OCI-LY3 (cell line): ENCODE results near the gene INS.

Source experiments
- H2AFZ ChIP-seq: fragments of 200-600, 300-600 bp; shearing (Covaris generic); 2 replicates; pipeline ENCODE4 v1.6.0; 2014; ENCODE audit warnings: antibody characterized with exemption, low read depth, low read length
- H3K27ac ChIP-seq: fragments of 200-600, 300-600 bp; sonication (generic); 2 replicates; pipeline ENCODE4 v1.5.1; 2014; ENCODE audit warnings: mild to moderate bottlenecking, low read length, moderate library complexity, mixed read lengths
- H3K27me3 ChIP-seq: fragments of 200-600, 300-600 bp; sonication (generic); 2 replicates; pipeline ENCODE4 v1.6.1; 2014; ENCODE audit warnings: low read depth, low read length, mixed read lengths
- H3K36me3 ChIP-seq: fragments of 200-600, 300-600 bp; sonication (generic); replicated peaks from 2 replicates; pipeline ENCODE3; 2014; ENCODE audit warnings: low read depth, low read length, mixed read lengths
- H3K4me1 ChIP-seq: fragments of 300-600, 200-600 bp; sonication (generic); 2 replicates; pipeline ENCODE4 v1.6.1; 2014; ENCODE audit warnings: low read length, mixed read lengths
- H3K4me2 ChIP-seq: fragments of 200-600, 300-600 bp; sonication (generic); 2 replicates; pipeline ENCODE4 v1.6.1; 2014; ENCODE audit warnings: low read length, mixed read lengths
- H3K4me3 ChIP-seq: fragments of 300-600, 200-600 bp; sonication (generic); 2 replicates; pipeline ENCODE4 v1.5.1; 2014; ENCODE audit warnings: antibody characterized with exemption, mild to moderate bottlenecking, low read length, moderate library complexity
- H3K79me2 ChIP-seq: fragments of 300-600, 200-600 bp; shearing (Covaris generic); 2 replicates; pipeline ENCODE4 v1.6.1; 2014; ENCODE audit warnings: mild to moderate bottlenecking, low read length, mixed read lengths
- H3K9ac ChIP-seq: fragments of 300-600, 200-600 bp; shearing (Covaris generic); 2 replicates; pipeline ENCODE4 v1.6.0; 2014; ENCODE audit warnings: mild to moderate bottlenecking, low read length, moderate library complexity
- H3K9me3 ChIP-seq: fragments of 200-600, 300-600 bp; shearing (Covaris generic); 2 replicates; pipeline ENCODE4 v1.6.1; 2014; ENCODE audit warnings: low read length, mixed read lengths; ENCODE audit not compliant: insufficient read depth
- H4K20me1 ChIP-seq: fragments of 200-600, 300-600 bp; sonication (generic); 2 replicates; pipeline ENCODE4 v1.6.1; 2016; ENCODE audit warnings: low read length, mixed read lengths; ENCODE audit not compliant: insufficient read depth
- EZH2phosphoT487 ChIP-seq: fragments of 200-600 bp; shearing (Covaris generic); IDR thresholded peaks from 2 replicates; pipeline ENCODE4 v1.6.1; 2018; ENCODE audit warnings: antibody characterized with exemption, mixed run types, low read depth
- TF ChIP-seq, protein P1 (sequence below): fragments of 200-600, 300-600 bp; sonication (generic); IDR thresholded peaks from 2 replicates; pipeline ENCODE4 v1.5.1; 2014; ENCODE audit warnings: antibody characterized with exemption, low read length, low read depth

INS gene

DNA sequence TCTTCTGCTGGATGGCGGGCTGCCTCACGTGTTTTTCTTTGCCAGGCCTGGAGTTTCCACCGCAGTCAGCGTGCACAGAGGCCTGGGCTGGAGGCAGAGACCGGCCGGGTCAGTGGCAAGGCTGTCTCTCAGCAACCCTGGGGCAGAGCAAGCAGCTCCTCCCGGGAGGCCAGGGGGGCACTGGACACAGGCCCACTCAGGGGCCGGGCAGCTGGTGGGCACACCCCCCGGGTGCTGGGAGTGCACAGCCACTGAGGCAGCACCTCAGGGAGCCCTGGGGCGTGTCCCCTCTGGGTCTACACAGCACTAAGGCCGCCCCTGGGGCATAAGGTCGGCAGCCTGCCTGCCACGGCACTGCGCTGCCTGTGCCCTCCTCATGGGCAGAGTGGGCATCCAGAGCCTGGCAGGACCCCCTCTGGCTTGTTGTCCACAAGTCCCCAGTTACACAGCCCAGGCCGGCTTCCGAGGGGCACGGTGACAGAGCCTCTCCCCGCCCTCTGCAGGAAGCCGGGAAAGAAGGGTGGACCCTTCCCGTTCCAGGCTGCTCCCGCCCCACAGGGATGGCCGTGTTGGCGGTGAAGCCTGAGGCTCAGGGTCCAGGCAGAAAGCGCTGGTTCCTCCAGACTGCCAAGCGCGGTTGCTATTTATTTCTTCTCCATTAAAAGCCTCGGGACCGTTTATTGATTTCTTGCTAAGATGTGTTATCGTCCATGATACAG, 29.1 kb upstream of the INS start:
- no peak for TF ChIP-seq EZH2phosphoT487
- TF ChIP-seq, protein P1, sequence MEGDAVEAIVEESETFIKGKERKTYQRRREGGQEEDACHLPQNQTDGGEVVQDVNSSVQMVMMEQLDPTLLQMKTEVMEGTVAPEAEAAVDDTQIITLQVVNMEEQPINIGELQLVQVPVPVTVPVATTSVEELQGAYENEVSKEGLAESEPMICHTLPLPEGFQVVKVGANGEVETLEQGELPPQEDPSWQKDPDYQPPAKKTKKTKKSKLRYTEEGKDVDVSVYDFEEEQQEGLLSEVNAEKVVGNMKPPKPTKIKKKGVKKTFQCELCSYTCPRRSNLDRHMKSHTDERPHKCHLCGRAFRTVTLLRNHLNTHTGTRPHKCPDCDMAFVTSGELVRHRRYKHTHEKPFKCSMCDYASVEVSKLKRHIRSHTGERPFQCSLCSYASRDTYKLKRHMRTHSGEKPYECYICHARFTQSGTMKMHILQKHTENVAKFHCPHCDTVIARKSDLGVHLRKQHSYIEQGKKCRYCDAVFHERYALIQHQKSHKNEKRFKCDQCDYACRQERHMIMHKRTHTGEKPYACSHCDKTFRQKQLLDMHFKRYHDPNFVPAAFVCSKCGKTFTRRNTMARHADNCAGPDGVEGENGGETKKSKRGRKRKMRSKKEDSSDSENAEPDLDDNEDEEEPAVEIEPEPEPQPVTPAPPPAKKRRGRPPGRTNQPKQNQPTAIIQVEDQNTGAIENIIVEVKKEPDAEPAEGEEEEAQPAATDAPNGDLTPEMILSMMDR: no peak
- Histone ChIP-seq H3K9me3 (no peaks in the 10 kb centered on the region), H3K9ac (no peak overlapping the region), H3K4me2 (no peak overlapping the region), H2AFZ (no peak overlapping the region), H4K20me1 (no peaks in the 10 kb centered on the region), H3K4me3 (no peak overlapping the region), H3K36me3 (no peaks in the 10 kb centered on the region), H3K4me1 (no peaks in the 10 kb centered on the region), H3K27ac (no peak overlapping the region), H3K27me3 (no peaks in the 10 kb centered on the region), H3K79me2 (no peaks in the 10 kb centered on the region)

DNA sequence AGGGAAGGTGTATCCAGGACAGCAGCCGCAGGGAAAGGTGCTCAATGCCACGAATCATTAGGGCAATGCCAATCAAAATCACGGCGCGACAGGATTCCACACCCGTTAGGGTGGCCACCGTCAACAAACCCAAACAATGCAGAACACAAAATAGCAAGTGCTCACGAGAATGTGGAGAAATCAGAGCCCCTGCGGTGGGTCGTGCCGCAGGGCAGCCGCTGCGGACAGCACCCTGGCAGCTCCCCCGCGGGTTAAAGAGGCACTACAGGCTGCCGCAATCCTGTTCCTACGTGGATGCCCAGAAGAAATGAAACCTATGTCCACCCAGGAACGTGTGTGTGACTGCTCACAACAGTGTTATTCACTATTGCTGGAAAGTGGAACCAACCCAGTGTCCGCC, 27.7 kb upstream of the INS start:
- Histone ChIP-seq H3K79me2 (no peaks in the 10 kb centered on the region), H3K4me1 (no peaks in the 10 kb centered on the region), H3K36me3 (no peaks in the 10 kb centered on the region), H4K20me1 (no peaks in the 10 kb centered on the region), H3K27ac (no peak overlapping the region), H3K4me2 (no peak overlapping the region), H3K27me3 (no peaks in the 10 kb centered on the region), H3K9ac (no peak overlapping the region), H3K9me3 (no peaks in the 10 kb centered on the region), H2AFZ (no peak overlapping the region), H3K4me3 (no peak overlapping the region)
- no peak for TF ChIP-seq EZH2phosphoT487
- TF ChIP-seq, protein P1: no peak

DNA sequence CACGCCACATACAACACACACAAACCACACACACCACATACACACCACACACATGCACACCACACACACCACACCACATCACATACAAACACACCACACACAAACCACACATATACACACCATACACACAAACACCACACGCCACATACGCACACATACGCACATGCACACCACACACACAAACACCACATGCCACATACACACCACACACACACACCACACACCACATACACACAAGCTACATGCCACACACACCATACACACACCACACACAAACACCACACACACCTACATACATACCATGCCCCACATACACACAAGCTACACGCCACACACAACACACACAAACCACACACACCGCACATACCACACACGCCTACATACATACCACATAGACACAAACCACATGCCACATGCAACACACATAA, 26.3 kb upstream of the INS start:
- Histone ChIP-seq H3K36me3 (no peaks in the 10 kb centered on the region), H3K79me2 (no peaks in the 10 kb centered on the region), H3K9me3 (no peaks in the 10 kb centered on the region), H3K4me2 (no peak overlapping the region), H3K9ac (no peak overlapping the region), H2AFZ (no peak overlapping the region), H4K20me1 (no peaks in the 10 kb centered on the region), H3K4me3 (no peak overlapping the region), H3K27ac (no peak overlapping the region), H3K27me3 (no peaks in the 10 kb centered on the region), H3K4me1 (no peaks in the 10 kb centered on the region)
- TF ChIP-seq, protein P1: no peak
- no peak for TF ChIP-seq EZH2phosphoT487

DNA sequence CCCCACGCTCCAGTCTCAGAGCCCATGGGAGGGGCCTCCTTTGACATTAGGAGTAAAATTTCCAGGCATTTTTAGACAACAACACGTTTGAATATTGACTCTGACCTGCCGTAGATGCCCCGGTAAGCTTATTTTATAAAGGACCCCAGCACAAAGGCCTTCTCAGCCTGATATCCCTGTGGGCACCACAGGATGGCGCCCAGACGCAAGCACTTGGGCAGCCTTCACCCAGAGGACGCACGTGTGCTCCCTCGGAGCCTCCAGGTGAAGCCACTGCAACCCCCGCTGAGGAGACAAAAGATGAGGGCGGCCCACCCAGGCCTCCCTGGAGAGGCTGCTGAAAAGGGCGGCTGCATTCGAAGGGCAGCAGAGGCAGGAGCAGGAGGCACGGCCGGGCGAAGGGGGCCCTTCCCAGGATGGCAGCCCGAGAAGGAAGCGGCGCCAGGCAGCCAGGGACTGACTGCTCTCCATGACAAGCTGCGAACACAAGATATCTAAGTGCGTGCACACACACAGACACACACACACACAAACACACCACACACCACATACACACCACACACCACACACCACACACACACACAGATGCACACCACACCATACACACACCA, 25.8 kb upstream of the INS start:
- no peaks in the 10 kb centered on the region for H4K20me1 ChIP-seq
- no peak overlapping the region for H3K4me3 ChIP-seq
- H3K4me1 ChIP-seq: no peaks in the 10 kb centered on the region
- no peaks in the 10 kb centered on the region for H3K27me3 ChIP-seq
- 0 out of 2 replicates have a peak overlapping the region, but pooled peaks have one; percentile 54 for H2AFZ ChIP-seq
- no peak overlapping the region for H3K27ac ChIP-seq
- H3K36me3 ChIP-seq: no peaks in the 10 kb centered on the region
- TF ChIP-seq, protein P1: peak; percentile 54
- TF ChIP-seq EZH2phosphoT487: no peak
- H3K79me2 ChIP-seq: no peaks in the 10 kb centered on the region
- H3K9ac ChIP-seq: no peak overlapping the region
- H3K9me3 ChIP-seq: no peaks in the 10 kb centered on the region
- H3K4me2 ChIP-seq: no peak overlapping the region
